ENCODE data around the gene ZNF169.

DNA sequence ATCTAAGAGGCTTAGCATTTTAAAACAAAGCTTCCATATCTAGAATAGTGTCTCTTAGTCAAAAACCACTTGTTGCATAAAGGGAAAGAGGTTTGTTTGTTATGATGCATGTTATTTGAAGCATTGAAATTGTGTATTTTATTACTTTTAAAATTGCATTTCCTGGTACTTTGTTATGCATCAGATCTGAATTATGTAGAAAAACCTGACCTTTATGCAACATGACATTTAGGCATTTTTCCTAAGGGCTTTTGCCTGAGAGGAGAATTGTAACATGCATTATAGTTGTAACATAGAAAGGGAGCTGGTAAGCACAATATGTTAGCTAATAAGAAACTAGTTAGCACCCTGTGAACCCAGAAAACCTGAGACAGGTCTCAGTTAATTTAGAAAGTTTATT, 22.0 kb downstream of the ZNF169 start:
- TF ChIP-seq, protein P1, sequence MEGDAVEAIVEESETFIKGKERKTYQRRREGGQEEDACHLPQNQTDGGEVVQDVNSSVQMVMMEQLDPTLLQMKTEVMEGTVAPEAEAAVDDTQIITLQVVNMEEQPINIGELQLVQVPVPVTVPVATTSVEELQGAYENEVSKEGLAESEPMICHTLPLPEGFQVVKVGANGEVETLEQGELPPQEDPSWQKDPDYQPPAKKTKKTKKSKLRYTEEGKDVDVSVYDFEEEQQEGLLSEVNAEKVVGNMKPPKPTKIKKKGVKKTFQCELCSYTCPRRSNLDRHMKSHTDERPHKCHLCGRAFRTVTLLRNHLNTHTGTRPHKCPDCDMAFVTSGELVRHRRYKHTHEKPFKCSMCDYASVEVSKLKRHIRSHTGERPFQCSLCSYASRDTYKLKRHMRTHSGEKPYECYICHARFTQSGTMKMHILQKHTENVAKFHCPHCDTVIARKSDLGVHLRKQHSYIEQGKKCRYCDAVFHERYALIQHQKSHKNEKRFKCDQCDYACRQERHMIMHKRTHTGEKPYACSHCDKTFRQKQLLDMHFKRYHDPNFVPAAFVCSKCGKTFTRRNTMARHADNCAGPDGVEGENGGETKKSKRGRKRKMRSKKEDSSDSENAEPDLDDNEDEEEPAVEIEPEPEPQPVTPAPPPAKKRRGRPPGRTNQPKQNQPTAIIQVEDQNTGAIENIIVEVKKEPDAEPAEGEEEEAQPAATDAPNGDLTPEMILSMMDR (IDR thresholded peaks at IDR 0.05; ENCODE audit: insufficient read depth, low read depth, low read length): no peak
- no peak for TF ChIP-seq EZH2 (IDR thresholded peaks at IDR 0.05; ENCODE audit: insufficient read depth, low read length)

All from astrocyte (in vitro differentiated cells and primary cell).